Stimulated activated naive CD8-positive, alpha-beta T cell treated with anti-CD3 and anti-CD28 coated beads, Interleukin-15, Interleukin-2, amounts not matched to agents 100 ng/mL and 50 ng/mL, for 24 hours (primary cell): ENCODE data around the gene ITPRID2.

Experiments
- H3K27ac Mint-ChIP-seq: one replicate; pipeline ENCODE4 v1.8.0; 2021; ENCODE audit warnings: mild to moderate bottlenecking, mixed read lengths
- H3K27me3 Mint-ChIP-seq: one replicate; pipeline ENCODE4 v1.8.0; 2021; ENCODE audit warnings: mixed read lengths
- H3K36me3 Mint-ChIP-seq: one replicate; pipeline ENCODE4 v1.8.0; 2021; ENCODE audit warnings: low read depth, mixed read lengths
- H3K4me1 Mint-ChIP-seq: one replicate; pipeline ENCODE4 v1.8.0; 2021; ENCODE audit warnings: low read depth, mixed read lengths
- H3K4me3 Mint-ChIP-seq: one replicate; pipeline ENCODE4 v1.8.0; 2021; ENCODE audit warnings: mild to moderate bottlenecking, mixed read lengths
- H3K9me3 Mint-ChIP-seq: one replicate; pipeline ENCODE4 v1.8.0; 2021; ENCODE audit warnings: mixed read lengths

Gene ITPRID2

GRCh38 chr2:181891966-181892798 lies 652 bp downstream of the ITPRID2 start:
- Mint-ChIP-seq H3K4me1 (peaks cover 38% of the 10 kb centered on the region), H3K9me3 (no peaks in the 10 kb centered on the region), H3K4me3 (peak overlapping the region; percentile 97), H3K36me3 (peaks cover 32% of the 10 kb centered on the region), H3K27me3 (peaks cover 24% of the 10 kb centered on the region), H3K27ac (peak overlapping the region; percentile 92)

- H3K27ac Mint-ChIP-seq, result peak overlapping the region; percentile 92
- peaks cover 32% of the 10 kb centered on the region for H3K36me3 Mint-ChIP-seq
- peaks cover 38% of the 10 kb centered on the region for H3K4me1 Mint-ChIP-seq
- H3K27me3 Mint-ChIP-seq, result peaks cover 20% of the 10 kb centered on the region
- H3K9me3 Mint-ChIP-seq, result no peaks in the 10 kb centered on the region
- H3K4me3 Mint-ChIP-seq, result peak overlapping the region; percentile 97
These were observed 1.4 kb downstream of the ITPRID2 start for GRCh38 chr2:181892799-181893435.

- Mint-ChIP-seq H3K27me3 (peaks cover 13% of the 10 kb centered on the region), H3K27ac (no peak overlapping the region), H3K4me3 (no peak overlapping the region), H3K9me3 (no peaks in the 10 kb centered on the region), H3K4me1 (peaks cover 38% of the 10 kb centered on the region), H3K36me3 (peaks cover 42% of the 10 kb centered on the region)
These were observed 2.9 kb downstream of the ITPRID2 start for GRCh38 chr2:181894381-181894780.

GRCh38 chr2:181895818-181896217 lies 4.3 kb downstream of the ITPRID2 start:
- H3K36me3 Mint-ChIP-seq, result peaks cover 54% of the 10 kb centered on the region
- H3K9me3 Mint-ChIP-seq, result no peaks in the 10 kb centered on the region
- peaks cover 44% of the 10 kb centered on the region for H3K4me1 Mint-ChIP-seq
- H3K4me3 Mint-ChIP-seq, result no peak overlapping the region
- H3K27me3 Mint-ChIP-seq, result peaks cover 3% of the 10 kb centered on the region
- no peak overlapping the region for H3K27ac Mint-ChIP-seq

GRCh38 chr2:181896286-181896685 lies 4.8 kb downstream of the ITPRID2 start:
- H3K36me3 Mint-ChIP-seq, result peaks cover 58% of the 10 kb centered on the region
- no peaks in the 10 kb centered on the region for H3K27me3 Mint-ChIP-seq
- peaks cover 40% of the 10 kb centered on the region for H3K4me1 Mint-ChIP-seq
- H3K27ac Mint-ChIP-seq, result no peak overlapping the region
- no peak overlapping the region for H3K4me3 Mint-ChIP-seq
- H3K9me3 Mint-ChIP-seq, result no peaks in the 10 kb centered on the region

- Mint-ChIP-seq H3K9me3 (no peaks in the 10 kb centered on the region), H3K27me3 (no peaks in the 10 kb centered on the region), H3K27ac (no peak overlapping the region), H3K4me1 (peaks cover 23% of the 10 kb centered on the region), H3K36me3 (peaks cover 71% of the 10 kb centered on the region), H3K4me3 (no peak overlapping the region)
These were observed 8.6 kb downstream of the ITPRID2 start for GRCh38 chr2:181900007-181900651.

GRCh38 chr2:181902625-181903024 lies 11.1 kb downstream of the ITPRID2 start:
- no peak overlapping the region for H3K4me3 Mint-ChIP-seq
- peaks cover 67% of the 10 kb centered on the region for H3K36me3 Mint-ChIP-seq
- H3K4me1 Mint-ChIP-seq, result peaks cover 19% of the 10 kb centered on the region
- H3K27ac Mint-ChIP-seq, result no peak overlapping the region
- no peaks in the 10 kb centered on the region for H3K9me3 Mint-ChIP-seq
- no peaks in the 10 kb centered on the region for H3K27me3 Mint-ChIP-seq

- Mint-ChIP-seq H3K4me3 (no peak overlapping the region), H3K27ac (no peak overlapping the region), H3K36me3 (peaks cover 69% of the 10 kb centered on the region), H3K27me3 (no peaks in the 10 kb centered on the region), H3K4me1 (peaks cover 22% of the 10 kb centered on the region), H3K9me3 (no peaks in the 10 kb centered on the region)
These were observed 12.6 kb downstream of the ITPRID2 start for GRCh38 chr2:181904022-181904632.

GRCh38 chr2:181907057-181907456 lies 15.5 kb downstream of the ITPRID2 start:
- Mint-ChIP-seq H3K4me1 (peaks cover 16% of the 10 kb centered on the region), H3K9me3 (no peaks in the 10 kb centered on the region), H3K36me3 (peaks cover 61% of the 10 kb centered on the region), H3K4me3 (no peak overlapping the region), H3K27me3 (no peaks in the 10 kb centered on the region), H3K27ac (no peak overlapping the region)

GRCh38 chr2:181907635-181908034 lies 16.1 kb downstream of the ITPRID2 start:
- Mint-ChIP-seq H3K4me1 (peaks cover 16% of the 10 kb centered on the region), H3K9me3 (no peaks in the 10 kb centered on the region), H3K27me3 (no peaks in the 10 kb centered on the region), H3K4me3 (no peak overlapping the region), H3K36me3 (peaks cover 58% of the 10 kb centered on the region), H3K27ac (no peak overlapping the region)

- Mint-ChIP-seq H3K36me3 (peaks cover 61% of the 10 kb centered on the region), H3K4me3 (no peak overlapping the region), H3K9me3 (no peaks in the 10 kb centered on the region), H3K4me1 (peaks cover 6% of the 10 kb centered on the region), H3K27me3 (no peaks in the 10 kb centered on the region), H3K27ac (no peak overlapping the region)
These were observed 18.7 kb downstream of the ITPRID2 start for GRCh38 chr2:181910028-181910831.

GRCh38 chr2:181911830-181912229 lies 20.3 kb downstream of the ITPRID2 start:
- peaks cover 65% of the 10 kb centered on the region for H3K36me3 Mint-ChIP-seq

GRCh38 chr2:181915102-181915501 lies 23.6 kb downstream of the ITPRID2 start:
- Mint-ChIP-seq H3K27ac (no peak overlapping the region), H3K36me3 (peaks cover 65% of the 10 kb centered on the region), H3K4me3 (no peak overlapping the region), H3K4me1 (no peaks in the 10 kb centered on the region), H3K9me3 (no peaks in the 10 kb centered on the region), H3K27me3 (no peaks in the 10 kb centered on the region)

More at GRCh38 chr2:181911830-181912229, 20.3 kb downstream of the ITPRID2 start:
- Mint-ChIP-seq H3K4me3 (no peak overlapping the region), H3K9me3 (no peaks in the 10 kb centered on the region), H3K27ac (no peak overlapping the region), H3K27me3 (no peaks in the 10 kb centered on the region), H3K4me1 (peaks cover 6% of the 10 kb centered on the region)
